Stimulated activated CD8-positive, alpha-beta memory T cell treated with anti-CD3 and anti-CD28 coated beads, Interleukin-15, amount 100 ng/mL, for 48 hours (primary cell): ENCODE measurements around the gene DIS3L.
"Not testable (repeated sequence)": the region's sequence is repeated elsewhere in the genome, so short reads cannot be mapped to it uniquely, and the experiment has no call there.

Experiments used
- DNase-seq, 2 donors: peaks; one replicate each; pipeline ENCODE4 v3.0.0-alpha.2; 2020; ENCODE audit warnings: low read depth in 2 of 2

DIS3L gene

DNA sequence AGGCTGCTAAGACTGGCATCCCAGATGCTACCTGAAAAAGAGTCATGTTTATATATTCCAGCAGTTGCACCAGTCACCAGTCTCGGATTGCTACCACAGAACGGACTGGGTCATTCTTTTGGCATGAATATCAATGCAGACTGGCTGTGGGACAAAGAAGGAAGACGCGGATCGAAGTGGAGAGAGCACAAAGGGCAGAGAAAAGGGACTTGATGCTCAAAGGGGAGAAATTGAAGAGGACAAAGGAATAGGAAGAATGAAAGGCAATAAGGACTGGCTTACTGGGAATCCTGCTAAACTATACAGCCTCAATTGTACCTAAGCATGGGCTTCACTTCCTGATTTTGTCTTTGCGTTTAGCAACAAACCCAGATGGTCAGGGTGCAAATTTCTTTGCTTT lies 15.3 kb upstream of the DIS3L start:
- no peak for DNase-seq

- DNase-seq = no peak
These were observed 14.7 kb upstream of the DIS3L start for GRCh38 chr15:66278671-66279070.

GRCh38 chr15:66284271-66284670 lies 9.1 kb upstream of the DIS3L start:
- no peak for DNase-seq

- DNase-seq = no peak
These were observed 7.7 kb upstream of the DIS3L start for GRCh38 chr15:66285533-66286280.

DNA sequence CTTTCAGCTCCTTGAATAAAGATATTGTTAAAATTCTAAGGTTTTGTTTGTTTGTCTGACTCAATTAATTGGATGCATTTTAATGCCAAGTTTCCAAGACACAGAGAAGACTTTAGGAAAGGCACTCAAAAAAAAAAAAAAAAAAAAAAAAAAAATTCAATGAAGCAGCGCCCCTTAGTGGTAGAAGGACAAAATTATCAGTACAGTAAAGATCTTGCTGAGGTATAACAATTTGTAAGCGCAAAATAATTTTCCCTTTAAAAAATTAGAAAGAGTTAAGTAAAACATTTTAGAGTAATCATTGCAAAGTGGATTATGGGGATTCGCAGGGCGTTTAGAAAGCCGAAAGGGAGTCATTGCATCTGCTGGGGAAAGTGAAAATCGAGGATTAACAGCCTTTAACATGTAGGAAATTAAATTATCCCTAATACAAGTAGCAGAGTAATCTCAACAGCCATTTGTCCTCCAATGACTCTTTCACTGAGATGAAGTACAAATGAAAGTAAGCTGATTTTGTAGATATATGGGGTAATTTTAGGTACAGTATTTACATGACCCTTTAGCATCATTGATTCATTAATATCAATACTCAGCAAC lies 5.8 kb upstream of the DIS3L start:
- no peak for DNase-seq

GRCh38 chr15:66288093-66288492 lies 5.3 kb upstream of the DIS3L start:
- DNase-seq = no peak

DNA sequence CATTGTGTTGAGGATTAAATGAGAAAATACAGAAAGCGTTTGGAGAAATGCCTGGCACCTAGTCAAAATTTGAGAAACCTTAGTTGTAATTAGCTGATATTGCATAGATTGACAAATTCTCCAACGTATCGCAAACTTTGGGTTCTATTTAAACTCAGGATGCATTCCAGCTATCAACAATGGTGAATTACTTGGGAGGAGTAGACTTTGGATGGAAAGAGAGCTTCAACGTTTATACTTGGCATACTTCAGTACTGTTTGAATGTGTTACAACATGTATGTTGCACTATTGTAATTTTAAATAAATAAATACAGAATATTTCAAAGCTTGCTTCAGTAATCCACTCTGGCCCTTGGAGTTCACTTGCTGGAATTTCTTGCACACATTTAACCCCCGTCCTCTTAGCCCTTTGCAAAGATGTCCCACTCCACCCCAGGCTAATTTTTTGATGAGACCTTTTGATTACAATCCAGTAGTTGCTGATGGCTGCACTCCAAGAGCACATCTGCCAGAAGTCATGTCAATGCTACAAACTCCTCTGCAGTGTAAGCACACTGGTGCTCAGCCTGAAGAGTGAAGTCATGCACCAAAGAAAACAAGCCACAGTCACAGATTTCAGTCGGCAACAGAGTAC lies 4.7 kb upstream of the DIS3L start:
- DNase-seq = no peak

DNA sequence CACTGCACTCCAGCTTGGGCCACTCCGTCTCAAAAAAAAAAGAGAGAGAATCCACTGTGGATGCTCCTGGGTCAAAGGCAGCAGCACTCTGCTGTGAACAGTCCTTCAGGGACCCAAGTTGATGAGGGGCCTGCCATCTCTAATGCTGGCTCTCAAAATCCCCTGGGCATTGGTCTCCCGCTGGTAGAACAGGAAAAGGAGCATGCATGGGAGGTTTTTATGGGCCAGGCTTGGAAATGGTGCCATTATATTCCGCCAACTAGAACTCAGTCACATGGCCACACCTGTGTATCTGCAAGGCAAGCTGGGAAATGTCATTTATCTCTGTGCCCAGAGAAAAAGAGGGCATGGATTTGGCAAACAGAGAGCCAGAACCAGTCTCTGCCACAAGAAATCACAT lies 3.4 kb upstream of the DIS3L start:
- DNase-seq = no peak

- no peak for DNase-seq
These were observed 2.9 kb upstream of the DIS3L start for GRCh38 chr15:66290518-66290917.

DNA sequence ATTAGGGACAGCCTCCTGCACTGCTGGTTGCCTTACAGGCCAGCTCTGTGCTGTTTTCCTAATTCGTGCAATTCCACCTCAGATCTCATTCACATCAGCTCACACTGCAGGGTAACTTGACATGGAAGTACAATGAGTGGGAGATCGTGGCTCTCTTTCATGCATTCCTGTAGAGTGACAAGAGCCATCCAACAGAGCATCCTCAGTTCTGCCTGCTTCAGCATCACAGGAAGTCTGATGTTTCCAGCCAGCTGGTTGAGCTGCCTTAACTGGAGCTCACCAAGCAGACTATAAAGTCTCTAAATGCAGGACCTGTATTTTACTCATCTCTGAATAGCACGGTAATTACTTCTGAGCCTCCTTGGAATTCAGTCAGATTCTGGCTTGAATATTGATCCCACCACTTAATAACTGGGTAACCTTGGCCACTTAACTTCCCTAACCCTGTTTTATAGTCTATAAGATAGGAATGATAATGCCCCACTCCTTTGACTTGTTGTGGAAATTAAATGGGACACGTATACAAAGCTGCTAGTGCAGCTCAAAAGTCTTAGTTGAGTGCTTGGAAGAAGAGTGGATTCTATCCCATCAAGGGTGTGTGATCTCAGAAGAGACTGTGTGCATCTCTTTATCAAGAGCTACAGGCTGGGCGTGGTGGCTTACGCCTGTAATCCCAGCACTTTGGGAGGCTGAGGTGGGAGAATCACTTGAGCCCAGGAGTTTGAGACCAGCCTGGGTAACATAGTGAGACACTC lies 1.4 kb upstream of the DIS3L start:
- no peak for DNase-seq

- DNase-seq = no peak
These were observed 573 bp upstream of the DIS3L start for GRCh38 chr15:66292571-66293418.

DNA sequence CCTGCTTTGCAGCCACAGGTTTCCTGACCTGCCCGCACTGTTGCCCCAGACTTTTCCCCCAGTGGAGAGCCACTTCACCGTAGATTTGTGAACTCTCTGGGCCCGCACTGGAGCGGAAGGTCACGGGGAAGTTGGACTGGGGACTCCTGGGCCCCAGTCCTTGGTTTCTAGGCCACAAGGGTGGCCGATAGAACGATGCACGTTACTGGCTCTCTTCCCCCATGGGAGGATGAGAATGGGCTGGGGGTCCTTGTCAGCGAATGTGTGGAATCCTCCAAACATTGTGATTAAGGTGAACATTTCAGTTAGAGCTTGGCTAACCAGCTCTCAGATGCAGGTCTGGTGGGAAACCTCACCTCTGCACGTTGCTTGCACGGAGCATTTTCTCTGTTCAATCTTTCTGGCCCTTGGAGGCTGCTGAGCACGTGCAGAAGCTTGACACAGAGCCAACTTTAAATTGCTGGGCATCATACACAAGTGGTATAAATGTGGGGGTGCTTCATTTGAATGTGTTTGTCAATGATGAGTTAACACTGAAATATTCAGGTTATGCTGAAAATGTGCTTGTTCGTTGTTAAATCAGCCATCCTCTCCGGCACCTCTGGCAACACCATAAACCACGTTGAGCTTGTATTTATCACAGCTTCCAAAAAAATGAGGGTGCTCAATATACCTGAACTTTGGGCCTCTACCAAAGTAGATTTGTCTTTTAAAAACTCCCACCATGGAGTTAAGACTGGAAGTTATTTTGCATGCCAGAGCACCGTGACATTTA lies 976 bp downstream of the DIS3L start:
- no peak for DNase-seq

- DNase-seq = no peak
These were observed 1.5 kb downstream of the DIS3L start for GRCh38 chr15:66294932-66295235.

GRCh38 chr15:66296186-66296585 lies 2.8 kb downstream of the DIS3L start:
- DNase-seq = no peak

DNA sequence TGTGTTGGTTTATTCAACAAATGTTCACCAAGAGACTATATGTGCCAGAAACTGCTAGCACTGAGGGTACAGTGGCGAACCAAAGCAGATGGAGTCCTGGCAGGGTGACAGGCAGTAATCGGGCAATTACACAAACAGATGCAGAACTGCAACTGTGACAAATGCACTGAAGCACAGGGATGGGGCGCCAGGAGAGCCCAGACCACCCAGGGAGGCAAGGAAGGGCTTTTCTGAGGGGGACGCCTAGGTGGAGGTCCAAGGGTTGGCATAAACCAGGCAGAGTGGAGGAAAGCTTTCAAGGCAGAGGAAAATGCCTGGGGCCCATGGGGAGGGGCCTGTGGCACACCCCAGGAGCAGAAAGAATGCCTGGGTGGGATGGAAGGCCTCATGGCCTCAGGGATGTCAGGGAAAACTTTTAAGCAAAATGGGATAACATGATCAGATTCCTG lies 5.5 kb downstream of the DIS3L start:
- no peak for DNase-seq

DNA sequence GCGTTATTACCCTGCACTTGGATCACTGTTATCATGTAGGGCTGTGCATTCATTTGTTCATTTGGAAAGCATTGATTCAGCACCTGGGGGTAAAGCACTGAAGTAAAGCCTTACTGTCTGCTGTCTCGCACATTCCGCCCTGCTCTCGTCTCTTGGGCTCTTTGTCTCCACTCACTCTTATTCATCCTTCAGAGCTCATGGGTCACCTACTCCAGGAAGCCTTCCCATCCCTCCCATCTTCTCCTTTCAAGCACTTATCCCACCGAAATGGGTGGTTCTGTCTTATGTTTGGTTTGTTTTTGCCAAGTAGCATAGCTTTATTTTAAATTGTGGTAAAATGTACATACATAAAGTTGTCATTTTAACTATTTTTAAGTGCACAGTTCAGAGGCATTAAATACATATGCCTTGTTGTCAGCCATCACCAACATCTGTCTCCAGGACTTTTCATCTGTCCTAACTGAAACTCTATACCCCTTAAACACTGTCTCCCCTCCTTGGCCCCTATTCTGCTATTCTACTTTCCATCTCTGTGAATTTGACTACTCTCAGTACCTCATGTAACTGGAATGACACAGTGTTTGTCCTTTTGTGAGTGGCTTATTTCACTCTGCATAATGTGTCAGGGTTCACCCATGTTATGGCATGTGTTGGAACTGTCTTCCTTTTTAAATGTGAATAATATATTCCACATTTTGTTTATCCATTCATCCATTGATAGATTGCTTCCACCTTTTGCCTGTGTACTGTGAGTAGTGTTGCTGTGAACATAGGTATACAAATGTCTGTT lies 9.3 kb downstream of the DIS3L start:
- no peak for DNase-seq

DNA sequence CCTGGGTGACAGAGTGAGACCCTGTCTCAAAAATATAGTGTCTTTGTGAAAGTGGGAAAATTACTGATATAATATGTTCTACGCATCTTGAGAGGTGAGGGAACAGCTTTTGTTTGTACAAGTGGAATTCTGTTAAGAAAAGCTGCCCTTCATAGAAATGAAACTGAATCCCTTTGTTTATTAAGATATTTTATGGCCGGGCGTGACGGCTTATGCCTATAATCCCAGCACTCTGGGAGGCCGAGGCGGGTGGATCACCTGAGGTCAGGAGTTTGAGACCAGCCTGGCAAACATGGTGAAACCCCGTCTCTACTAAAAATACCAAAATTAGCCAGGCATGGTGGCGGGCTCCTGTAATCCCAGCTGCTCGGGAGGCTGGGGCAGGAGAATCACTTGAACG lies 11.1 kb downstream of the DIS3L start:
- DNase-seq = not testable (repeated sequence)

DNA sequence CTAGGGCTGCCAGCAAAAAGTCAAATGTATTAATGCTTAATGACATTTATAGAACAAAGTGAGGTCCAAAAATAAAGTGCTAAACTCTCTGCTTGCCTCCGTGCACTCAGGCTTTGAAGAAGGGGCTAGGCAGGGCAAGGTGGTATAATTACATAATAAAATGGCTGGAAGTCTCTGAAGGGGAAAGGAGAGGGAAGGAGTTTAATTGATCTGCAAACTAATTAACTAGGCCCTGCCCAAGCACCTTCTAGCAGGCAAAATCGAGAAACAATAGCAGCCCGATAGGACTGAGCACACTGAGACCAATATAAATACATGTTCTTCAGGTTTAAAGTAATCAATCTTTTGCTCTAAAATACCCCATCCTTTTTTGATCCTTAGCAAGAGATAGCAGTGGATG lies 13.0 kb downstream of the DIS3L start:
- no peak for DNase-seq

DNA sequence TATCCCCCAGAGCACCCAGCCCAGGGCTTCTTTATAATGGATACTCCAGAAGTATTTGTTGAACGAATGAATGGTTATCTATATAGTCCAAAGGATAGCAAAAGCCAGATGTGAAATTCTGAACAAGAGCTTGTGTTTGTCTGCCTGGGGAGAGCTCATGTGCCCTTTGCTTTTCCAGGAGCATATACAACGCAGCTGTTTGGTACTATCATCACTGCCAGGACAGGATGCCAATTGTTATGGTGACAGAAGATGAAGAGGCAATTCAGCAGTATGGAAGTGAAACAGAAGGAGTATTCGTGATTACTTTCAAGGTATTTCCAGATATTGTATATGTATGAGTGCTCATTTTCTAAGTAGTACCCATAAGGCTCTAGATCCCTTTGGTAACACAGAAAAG lies 15.2 kb downstream of the DIS3L start:
- no peak for DNase-seq

DNA sequence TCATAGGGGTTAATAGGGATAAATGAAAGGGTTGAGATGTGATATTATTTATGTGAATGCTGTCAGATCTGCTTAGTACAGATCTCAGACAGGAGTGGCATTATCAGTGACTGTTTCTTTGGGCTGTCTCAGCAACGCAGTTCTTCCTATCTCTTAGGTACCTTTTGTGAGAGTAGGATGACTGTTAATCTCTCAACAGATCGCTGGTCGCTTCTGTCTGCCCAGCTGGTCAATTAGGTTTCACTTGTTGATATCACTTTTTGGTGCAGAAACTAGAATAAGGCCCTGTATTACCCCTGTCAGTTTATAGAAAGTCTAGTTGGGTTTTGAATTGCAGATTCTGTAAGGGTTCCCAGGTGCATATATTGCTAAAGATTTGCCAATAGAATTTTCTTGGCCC lies 16.5 kb downstream of the DIS3L start:
- no peak for DNase-seq
